H1 (cell line): ENCODE results near the gene GSTO1. TPM values are rescaled to one million over a fixed set of nuclear protein-coding genes. Genes with fewer than 3 reads are reported as not detected.

ENCODE experiments used
- CTCF ChIA-PET: fragments of 300-600 bp; sonication (Branson Sonifier 250); formaldehyde crosslinking; loops from one replicate; lab custom pipeline; 2021; ENCODE audit not compliant: partially characterized antibody; lab: Charles Lee
- POLR2A ChIA-PET: fragments of 300-600 bp; sonication (Branson Sonifier 250); formaldehyde crosslinking; loops from one replicate; lab custom pipeline; 2021; ENCODE audit warnings: inconsistent platforms; ENCODE audit not compliant: partially characterized antibody; lab: Charles Lee
- DNase-seq, 2 experiments: peaks; one replicate each; pipeline versions ENCODE4 v3.0.0 to v3.0.0-alpha.2; 2010 to 2022; ENCODE audit warnings: low spot score in 2 of 2, low read depth in 1 of 2, mixed read lengths in 1 of 2
- FAIRE-seq: peaks from 2 replicates; lab custom pipeline; 2011; peaks lifted over from hg19 to GRCh38; lab: Jason Lieb, UNC
- H2AFZ ChIP-seq: 2 replicates; pipeline ENCODE4 v1.8.1; 2012; ENCODE audit warnings: low read length, inconsistent platforms
- H2AK5ac ChIP-seq: 2 replicates; pipeline ENCODE4 v1.6.1; 2013; ENCODE audit warnings: low read depth, low read length
- H2BK120ac ChIP-seq: replicated peaks from 2 replicates; pipeline ENCODE3; 2013; ENCODE audit warnings: low read depth, low read length, inconsistent platforms
- H2BK12ac ChIP-seq: 2 replicates; pipeline ENCODE4 v1.6.1; 2013; ENCODE audit warnings: low read depth, low read length
- H2BK15ac ChIP-seq: 2 replicates; pipeline ENCODE4 v1.6.1; 2013; ENCODE audit warnings: low read length
- H2BK20ac ChIP-seq: 2 replicates; pipeline ENCODE4 v1.6.1; 2013; ENCODE audit warnings: low read length
- H2BK5ac ChIP-seq: 2 replicates; pipeline ENCODE4 v1.6.1; 2013; ENCODE audit warnings: low read depth, low read length
- H3K14ac ChIP-seq: 2 replicates; pipeline ENCODE4 v1.6.1; 2013; ENCODE audit warnings: inconsistent platforms; ENCODE audit not compliant: insufficient read length
- H3K18ac ChIP-seq: 2 replicates; pipeline ENCODE4 v1.6.1; 2013; ENCODE audit warnings: low read length; ENCODE audit errors: extremely low read depth
- H3K23ac ChIP-seq: 2 replicates; pipeline ENCODE4 v1.6.1; 2013; ENCODE audit warnings: inconsistent platforms; ENCODE audit not compliant: insufficient read length
- H3K23me2 ChIP-seq: 2 replicates; pipeline ENCODE4 v1.6.1; 2013; ENCODE audit warnings: low read depth, low read length
- H3K27ac ChIP-seq: 2 replicates; pipeline ENCODE4 v1.6.1; 2011; ENCODE audit warnings: low read depth, low read length, inconsistent platforms
- H3K27me3 ChIP-seq, 4 experiments: replicated peaks in 1 of 4; 1 replicate in 1 of 4; 2 replicates in 3 of 4; pipeline versions ENCODE4 v1.6.1 to v1.8.1; 2011 to 2013; ENCODE audit warnings: low read length in 3 of 4, mild to moderate bottlenecking in 3 of 4, inconsistent platforms in 2 of 4, mixed read lengths in 2 of 4, moderate library complexity in 1 of 4; ENCODE audit not compliant: control insufficient read depth in 3 of 4, insufficient read depth in 3 of 4; ENCODE audit errors: extremely low read depth in 1 of 4
- H3K36me3 ChIP-seq, 4 experiments: 2 replicates each; pipeline versions ENCODE4 v1.6.1 to v1.8.1; 2011 to 2013; ENCODE audit warnings: mild to moderate bottlenecking in 4 of 4, low read length in 3 of 4, moderate library complexity in 2 of 4, control low read depth in 1 of 4, inconsistent platforms in 1 of 4; ENCODE audit not compliant: insufficient read depth in 4 of 4, control insufficient read depth in 2 of 4
- H3K4ac ChIP-seq: replicated peaks from 2 replicates; pipeline ENCODE3; 2013; ENCODE audit warnings: low read length, low read depth, mixed read lengths, inconsistent platforms; ENCODE audit not compliant: insufficient read length
- H3K4me1 ChIP-seq, 4 experiments: replicated peaks in 1 of 4; 1 replicate in 1 of 4; 2 replicates in 3 of 4; pipeline versions ENCODE4 v1.6.1 to v1.8.1; 2011 to 2013; ENCODE audit warnings: low read length in 3 of 4, inconsistent platforms in 2 of 4, mixed read lengths in 1 of 4; ENCODE audit not compliant: insufficient read depth in 4 of 4, control insufficient read depth in 3 of 4
- H3K4me2 ChIP-seq, 2 experiments: 2 replicates each; pipeline versions ENCODE4 v1.6.1 to v1.8.1; 2011 to 2013; ENCODE audit warnings: low read depth in 2 of 2, low read length in 2 of 2, control low read depth in 1 of 2, inconsistent platforms in 1 of 2, mild to moderate bottlenecking in 1 of 2; ENCODE audit not compliant: insufficient read depth in 1 of 2
- H3K4me3 ChIP-seq, 4 experiments: fragments of 200-600, 300-600 bp in 1 of 4; sonication (generic), shearing (Covaris generic), sonication (Bioruptor Twin) in 1 of 4; 2 replicates each; pipeline versions ENCODE4 v1.5.1 to v1.8.1; 2011 to 2016; ENCODE audit warnings: low read length in 4 of 4, low read depth in 3 of 4, control low read depth in 2 of 4, inconsistent platforms in 2 of 4, mild to moderate bottlenecking in 2 of 4, mixed read lengths in 1 of 4, moderate library complexity in 1 of 4; ENCODE audit not compliant: insufficient read depth in 2 of 4; ENCODE audit errors: extremely low read depth in 1 of 4
- H3K56ac ChIP-seq: replicated peaks from 2 replicates; pipeline ENCODE3; 2013; ENCODE audit warnings: low read depth, mild to moderate bottlenecking, mixed read lengths, low read length, inconsistent platforms; ENCODE audit not compliant: insufficient read length
- H3K79me1 ChIP-seq: 2 replicates; pipeline ENCODE4 v1.6.1; 2013; ENCODE audit warnings: low read depth, low read length, control low read depth
- H3K79me2 ChIP-seq, 2 experiments: 2 replicates each; pipeline versions ENCODE4 v1.6.1 to v1.8.1; 2012 to 2013; ENCODE audit warnings: low read length in 2 of 2, mild to moderate bottlenecking in 2 of 2, inconsistent platforms in 1 of 2; ENCODE audit not compliant: insufficient read depth in 2 of 2, control insufficient read depth in 1 of 2
- H3K9ac ChIP-seq, 4 experiments: replicated peaks in 1 of 4; 1 replicate in 1 of 4; 2 replicates in 3 of 4; pipeline versions ENCODE4 v1.6.1 to v1.8.1; 2011 to 2013; ENCODE audit warnings: low read depth in 3 of 4, low read length in 3 of 4, control low read depth in 2 of 4, mild to moderate bottlenecking in 2 of 4, moderate library complexity in 2 of 4, inconsistent platforms in 1 of 4; ENCODE audit errors: extremely low read depth in 1 of 4
- H3K9me3 ChIP-seq, 2 experiments: 2 replicates each; pipeline versions ENCODE4 v1.6.1 to v1.8.1; 2012 to 2013; ENCODE audit warnings: mild to moderate bottlenecking in 2 of 2, moderate library complexity in 2 of 2, control low read depth in 1 of 2, inconsistent platforms in 1 of 2, low read depth in 1 of 2, low read length in 1 of 2, mixed read lengths in 1 of 2; ENCODE audit not compliant: insufficient read depth in 2 of 2
- H4K20me1 ChIP-seq, 2 experiments: replicated peaks in 1 of 2; 2 replicates each; pipeline versions ENCODE3 to v1.8.1; 2011 to 2013; ENCODE audit warnings: inconsistent platforms in 2 of 2, low read length in 2 of 2, mild to moderate bottlenecking in 1 of 2; ENCODE audit not compliant: insufficient read depth in 2 of 2, control insufficient read depth in 1 of 2
- H4K5ac ChIP-seq: 2 replicates; pipeline ENCODE4 v1.6.1; 2013; ENCODE audit warnings: low read length, low read depth, mixed read lengths, inconsistent platforms; ENCODE audit not compliant: insufficient read length
- H4K8ac ChIP-seq: 2 replicates; pipeline ENCODE4 v1.8.0; 2013; ENCODE audit warnings: mild to moderate bottlenecking, moderate library complexity, low read length, inconsistent platforms; ENCODE audit not compliant: insufficient read depth; ENCODE audit errors: extremely low read depth
- H4K91ac ChIP-seq: replicated peaks from 2 replicates; pipeline ENCODE3; 2013; ENCODE audit warnings: low read length, mixed read lengths, inconsistent platforms; ENCODE audit not compliant: insufficient read length
- CHD2 ChIP-seq: IDR thresholded peaks from 2 replicates; pipeline ENCODE4 v1.6.1; 2012; ENCODE audit warnings: low read length, improper control_type of control experiment
- FOSL1 ChIP-seq: IDR thresholded peaks from 2 replicates; pipeline ENCODE4 v1.6.1; 2011; ENCODE audit warnings: mild to moderate bottlenecking, low read depth, low read length, moderate library complexity; ENCODE audit not compliant: insufficient read depth
- MAFK ChIP-seq: IDR thresholded peaks from 2 replicates; pipeline ENCODE4 v1.6.1; 2012; ENCODE audit warnings: low read depth, mild to moderate bottlenecking, improper control_type of control experiment, low read length
- RNF2 ChIP-seq: fragments of 200-900, 300-1000 bp; sonication (generic); IDR thresholded peaks from 2 replicates; pipeline ENCODE4 v1.7.1; 2016; ENCODE audit warnings: borderline replicate concordance, low read depth, mild to moderate bottlenecking, antibody characterized with exemption, low read length; ENCODE audit not compliant: poor library complexity, severe bottlenecking; ENCODE audit errors: missing control alignments
- TCF12 ChIP-seq: IDR thresholded peaks from 2 replicates; pipeline ENCODE4 v1.6.1; 2011; ENCODE audit warnings: low read depth, mild to moderate bottlenecking, low read length
- WGBS, 2 experiments: shearing (Covaris generic) in 1 of 2; methylation state at CpG; one replicate each; pipeline versions ENCODE4 v1.1.6 to v1.1.7; 2013 to 2015; ENCODE audit warnings: low lambda C conversion rate in 2 of 2, mixed read lengths in 2 of 2, inconsistent platforms in 1 of 2, low coverage in 1 of 2, missing lambda C conversion rate in 1 of 2; ENCODE audit not compliant: insufficient replicate concordance in 2 of 2, insufficient coverage in 1 of 2, insufficient read length in 1 of 2; ENCODE audit errors: extremely low coverage in 1 of 2, missing lambda C conversion rate in 1 of 2; 5-methylcytosine and 5-hydroxymethylcytosine counted together
- polyA plus RNA-seq, 7 experiments: library from polyadenylated mRNA; depleted of rRNA in 3 of 7; stranded (reverse) in 5 of 7; unstranded in 2 of 7; fragments of >200 nt in 5 of 7; fragments of 200-250 nt in 2 of 7; gene quantifications; 1 replicate in 5 of 7; 2 replicates in 1 of 7; 4 replicates in 1 of 7; pipeline versions ENCODE4 v1.2.1 to v1.2.3, GENCODE V29; 2011 to 2013; ENCODE audit warnings: missing spikeins in 2 of 7, mixed read lengths in 2 of 7
- total RNA-seq: library from RNA; stranded (reverse); fragmentation: NEBNext Ultra II Directional; extraction: Animal tissue kit (Norgen Biotek cat#: 25700); gene quantifications from 2 replicates; pipeline ENCODE4 v1.2.1, GENCODE V29; 2021
- TF ChIP-seq, protein P1 (sequence below): IDR thresholded peaks from 2 replicates; pipeline ENCODE4 v1.6.1; 2012; ENCODE audit warnings: inconsistent platforms

Gene GSTO1
- total and polyA plus RNA-seq, 2 of the 8 experiments (the other 6 are each of a cell fraction or from before 2014, with no cell fraction given) = 22.4 to 32.5 TPM

DNA sequence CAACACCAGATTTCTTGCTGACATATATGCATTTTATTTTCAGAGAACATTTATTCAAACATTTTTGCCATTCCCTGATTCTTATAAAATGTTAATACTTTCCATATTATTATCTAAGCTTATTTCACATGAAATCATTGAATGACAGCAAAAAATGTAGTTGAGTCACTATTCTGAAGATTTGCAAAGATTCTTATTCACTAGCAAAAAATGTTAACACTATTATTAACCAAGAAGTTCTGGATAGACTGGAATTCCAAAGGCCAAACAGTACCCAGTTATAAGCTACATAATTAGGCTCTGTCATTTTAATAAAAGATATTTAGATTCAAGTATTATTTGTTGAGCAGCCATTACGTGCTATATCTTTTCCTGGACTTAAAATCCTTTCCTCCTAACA, 18.6 kb downstream of the GSTO1 start:
- Histone ChIP-seq H3K4me1 (peaks cover 0 to 1% (median 0%) of the 10 kb centered on the region in 4 experiments; a peak in 2 of 7 replicates), H3K27ac (no peak overlapping the region), H3K14ac (no peak overlapping the region), H3K79me1 (no peaks in the 10 kb centered on the region), H2BK15ac (no peak overlapping the region), H2BK5ac (no peak overlapping the region), H4K8ac (no peak overlapping the region), H4K91ac (no peak overlapping the region), H2AFZ (no peak overlapping the region), H4K5ac (no peak overlapping the region), H3K23me2 (no peaks in the 10 kb centered on the region), H2BK12ac (no peak overlapping the region), H3K18ac (no peak overlapping the region), H3K27me3 (peaks cover 0 to 7% (median 2%) of the 10 kb centered on the region in 4 experiments; a peak in 2 of 7 replicates), H2AK5ac (no peak overlapping the region), H3K9me3 (no peaks in the 10 kb centered on the region), H3K9ac (no peak overlapping the region), H3K56ac (no peak overlapping the region), H3K4me2 (no peak overlapping the region), H2BK120ac (no peak overlapping the region), H3K4ac (no peak overlapping the region), H2BK20ac (no peak overlapping the region), H3K79me2 (peaks cover 0 to 3% of the 10 kb centered on the region in 2 experiments; a peak in 3 of 4 replicates), H3K4me3 (no peak overlapping the region), H4K20me1 (no peaks in the 10 kb centered on the region), H3K23ac (no peak overlapping the region)
- ChIA-PET CTCF (interaction anchor here (0.6 to 8.7 kb wide), 24 partner anchors 11 to 385 kb away, joined by 3 to 146 read pairs (median 6); partner anchors contain the start of genes CFAP58, GSTO1 and ITPRIP), POLR2A (interaction anchor here (0.8 to 3.4 kb wide), 3 partner anchors 18 to 152 kb away, joined by 3 to 20 read pairs (median 9); partner anchors contain the start of genes GSTO1 and SFR1)
- FAIRE-seq (no peak), DNase-seq (no peak)
- no peak for TF ChIP-seq FOSL1
- no peak for TF ChIP-seq RNF2
- no peak for TF ChIP-seq MAFK
- TF ChIP-seq, protein P1, sequence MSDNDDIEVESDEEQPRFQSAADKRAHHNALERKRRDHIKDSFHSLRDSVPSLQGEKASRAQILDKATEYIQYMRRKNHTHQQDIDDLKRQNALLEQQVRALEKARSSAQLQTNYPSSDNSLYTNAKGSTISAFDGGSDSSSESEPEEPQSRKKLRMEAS = no peak
- no peak for TF ChIP-seq TCF12
- TF ChIP-seq CHD2 = no peak
- TF ChIP-seq, all 59 proteins: peak for 0
- 93% methylated on average over 1 of the region's 1 CpG; no CpG with 5 or more reads in 1 of the 2 experiments for WGBS, 2 experiments
- peaks cover 0 to 2% (median 0%) of the 10 kb centered on the region in 4 experiments; a peak in 1 of 8 replicates for H3K36me3 ChIP-seq
